Thyroid gland (tissue), 4 donors: ENCODE data around the gene PCBP1.

ENCODE experiments used
- CTCF ChIP-seq, 6 experiments: fragments of 200-600 bp in 3 of 6; fragments of 450-650 bp in 3 of 6; sonication (generic) in 3 of 6; IDR thresholded peaks; one replicate each; pipeline ENCODE4 v1.5.1; 2016 to 2019; ENCODE audit warnings: antibody characterized with exemption in 6 of 6, mild to moderate bottlenecking in 2 of 6, inconsistent platforms in 1 of 6, moderate library complexity in 1 of 6
- POLR2A ChIP-seq, 2 donors: fragments of 450-650 bp; IDR thresholded peaks; one replicate each; pipeline ENCODE4 v1.6.1; 2017; ENCODE audit warnings: antibody characterized with exemption in 2 of 2, mild to moderate bottlenecking in 2 of 2, moderate library complexity in 1 of 2

- no peak for TF ChIP-seq CTCF (IDR thresholded peaks at IDR 0.05)
- peak in 1 of 2 donors; percentile 77 for TF ChIP-seq POLR2A (IDR thresholded peaks at IDR 0.05)
These were observed 45.2 kb downstream of the PCBP1 start for GRCh38 chr2:70132244-70133126.
